ENCODE data around the gene ITGB2.

The ITGB2 gene

GRCh38 chr21:44920694-44921604, at the start of gene ITGB2:
ITGB2 (minus strand) TSS chr21:44920899; CDS start chr21:44910782, 10,117 bp downstream.
- no peak for DNase-seq

- no peak for DNase-seq
Measured at GRCh38 chr21:44969931-44970755, 49.4 kb upstream of the ITGB2 start.

GRCh38 chr21:44969066-44969670, 48.5 kb upstream of the ITGB2 start:
- no peak for DNase-seq

- no peak for DNase-seq
Measured at GRCh38 chr21:44967082-44968047, 46.7 kb upstream of the ITGB2 start.

GRCh38 chr21:44966135-44967081, 45.7 kb upstream of the ITGB2 start:
- no peak for DNase-seq

- DNase-seq = no peak
Measured at GRCh38 chr21:44965251-44966022, 44.7 kb upstream of the ITGB2 start.

GRCh38 chr21:44964381-44964780, 43.7 kb upstream of the ITGB2 start:
- no peak for DNase-seq

DNA sequence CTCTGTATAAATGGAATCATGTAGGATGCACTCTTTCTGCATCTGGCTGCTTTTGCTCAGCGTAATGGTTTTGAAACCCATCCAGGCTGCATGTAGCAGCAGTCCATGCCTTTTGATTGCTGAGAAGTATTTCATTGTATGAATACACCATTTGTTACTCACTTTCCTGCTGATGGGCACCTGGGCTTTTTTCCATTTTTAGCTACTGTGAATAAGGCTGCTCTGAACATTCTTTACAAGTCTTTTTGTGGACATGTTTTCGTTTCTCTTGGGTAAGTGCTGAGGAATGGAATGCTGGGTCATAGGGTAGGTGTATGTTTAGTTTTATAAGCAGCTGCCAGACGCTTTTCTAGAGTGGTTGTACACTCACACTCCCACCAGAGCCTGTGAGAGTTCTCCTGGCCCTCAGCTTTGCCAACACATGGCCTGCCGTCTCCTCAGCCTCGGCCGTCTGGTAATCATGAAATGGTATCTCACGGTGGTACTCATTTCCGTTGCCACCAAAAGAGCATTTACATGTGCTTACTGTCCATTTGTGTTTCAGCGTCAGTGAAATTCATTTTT, 41.8 kb upstream of the ITGB2 start:
- DNase-seq = no peak

DNA sequence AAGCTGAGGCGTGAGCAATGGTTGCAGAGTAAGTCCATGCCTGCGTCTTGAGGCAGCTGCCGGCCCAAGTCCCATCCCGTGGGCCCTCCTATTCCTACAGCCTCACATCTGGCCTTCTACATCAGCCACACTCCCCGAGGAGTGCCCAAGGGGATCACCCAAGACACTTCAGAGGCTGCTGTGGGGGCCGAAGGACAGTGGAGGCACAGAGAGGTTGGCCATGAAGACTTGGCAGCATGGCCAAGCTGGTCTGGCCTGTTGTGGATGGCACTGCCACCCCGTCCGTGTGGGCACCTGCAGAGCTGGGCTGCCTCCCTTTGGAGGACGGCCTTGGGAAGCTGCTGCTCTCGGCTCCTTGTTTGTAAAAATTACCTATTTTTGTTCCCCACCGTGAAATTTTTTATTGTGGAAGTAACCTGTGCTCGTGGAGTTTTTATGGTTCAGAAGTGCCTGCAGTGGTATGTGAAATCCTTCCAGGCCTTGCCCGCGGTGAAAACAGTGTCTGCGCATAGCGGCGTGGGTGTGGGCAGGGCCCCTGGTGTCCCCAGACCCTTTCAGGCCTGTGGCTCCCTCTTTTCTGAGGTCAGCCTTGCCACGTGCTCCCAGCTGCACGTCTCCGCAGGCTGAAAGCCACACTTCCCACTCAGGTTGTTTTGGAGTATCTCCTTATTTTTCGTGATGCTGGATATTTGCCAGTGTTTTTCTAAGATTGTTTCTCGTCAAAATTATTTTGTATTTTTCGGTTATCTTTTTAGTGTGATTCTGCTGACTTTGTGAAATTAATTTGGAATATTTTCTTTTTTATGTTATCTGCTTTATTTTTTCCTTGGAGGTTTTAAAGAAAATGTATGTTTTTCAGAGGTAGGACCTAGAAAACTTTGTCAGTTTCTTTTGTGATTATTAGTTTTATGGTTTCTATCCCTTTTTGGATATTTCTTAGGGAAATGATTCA, 39.7 kb upstream of the ITGB2 start:
- DNase-seq = no peak

DNA sequence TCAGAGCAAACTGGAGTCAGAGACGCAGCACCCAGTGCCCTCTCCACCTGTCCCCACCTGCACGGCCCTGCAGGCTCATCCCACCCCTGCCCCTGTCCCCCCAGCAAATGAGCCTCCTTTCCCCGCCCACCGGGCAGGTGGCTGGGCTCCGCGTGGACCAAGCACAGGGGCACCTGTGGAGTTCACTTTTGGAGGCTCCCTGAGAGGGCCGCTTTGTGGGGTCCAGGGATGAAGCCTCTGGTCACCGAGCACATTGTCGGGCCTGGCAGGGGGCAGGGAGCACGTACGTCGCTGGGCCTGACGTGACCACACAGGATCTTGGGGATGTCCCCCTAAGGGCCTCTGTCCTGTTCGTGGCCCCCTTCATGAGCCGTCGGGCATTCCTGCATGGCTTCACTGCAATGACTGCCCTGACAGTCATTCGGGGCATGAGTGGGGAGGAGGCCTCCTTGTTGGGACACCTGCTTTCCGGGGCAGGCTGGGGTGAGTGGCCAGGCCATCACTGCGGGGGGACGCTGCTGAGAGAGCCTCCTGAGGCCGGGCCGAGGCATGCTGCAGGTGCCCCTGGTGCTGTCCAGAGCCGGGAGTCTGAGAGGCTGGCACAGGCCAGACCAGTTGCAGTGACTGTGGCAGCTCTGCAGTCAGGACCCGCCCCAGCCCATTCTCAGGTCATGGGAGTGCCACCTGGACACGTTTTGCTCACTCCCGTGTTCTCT, 38.8 kb upstream of the ITGB2 start:
- DNase-seq = no peak

DNA sequence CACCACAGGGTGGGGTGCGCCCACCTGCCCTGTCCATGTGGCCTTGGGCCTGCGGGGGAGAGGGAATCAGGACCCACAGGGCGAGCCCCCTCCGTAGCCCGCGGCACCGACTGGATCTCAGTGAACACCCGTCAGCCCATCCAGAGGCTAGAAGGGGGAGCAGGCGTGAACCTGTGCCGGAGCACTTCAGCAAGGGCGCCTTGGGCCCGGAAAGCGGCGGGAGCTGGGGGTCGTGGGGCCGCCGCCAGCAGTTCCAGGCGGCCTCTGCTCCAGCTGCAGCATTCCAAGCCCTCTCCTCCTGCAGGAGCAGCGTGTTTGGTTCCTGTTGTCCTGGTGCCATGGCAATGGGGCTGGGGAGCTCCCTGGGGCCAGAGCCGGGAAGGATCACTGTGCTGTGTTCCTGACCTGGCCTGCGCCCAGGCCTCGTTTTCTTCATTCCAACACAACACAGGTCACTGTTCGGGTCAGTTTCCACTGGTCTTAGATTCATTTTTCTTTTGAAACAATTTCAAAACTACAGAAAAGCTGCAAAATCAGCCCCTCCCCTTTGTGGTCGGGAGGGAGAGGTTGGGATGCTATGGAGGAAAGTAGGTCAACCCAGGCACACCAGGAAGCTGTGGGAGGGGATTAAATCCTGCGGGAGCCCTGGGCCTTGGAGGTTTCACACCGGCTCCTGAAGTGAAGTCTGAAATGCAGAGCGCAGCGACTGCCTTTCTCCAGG, 37.9 kb upstream of the ITGB2 start:
- no peak for DNase-seq

DNA sequence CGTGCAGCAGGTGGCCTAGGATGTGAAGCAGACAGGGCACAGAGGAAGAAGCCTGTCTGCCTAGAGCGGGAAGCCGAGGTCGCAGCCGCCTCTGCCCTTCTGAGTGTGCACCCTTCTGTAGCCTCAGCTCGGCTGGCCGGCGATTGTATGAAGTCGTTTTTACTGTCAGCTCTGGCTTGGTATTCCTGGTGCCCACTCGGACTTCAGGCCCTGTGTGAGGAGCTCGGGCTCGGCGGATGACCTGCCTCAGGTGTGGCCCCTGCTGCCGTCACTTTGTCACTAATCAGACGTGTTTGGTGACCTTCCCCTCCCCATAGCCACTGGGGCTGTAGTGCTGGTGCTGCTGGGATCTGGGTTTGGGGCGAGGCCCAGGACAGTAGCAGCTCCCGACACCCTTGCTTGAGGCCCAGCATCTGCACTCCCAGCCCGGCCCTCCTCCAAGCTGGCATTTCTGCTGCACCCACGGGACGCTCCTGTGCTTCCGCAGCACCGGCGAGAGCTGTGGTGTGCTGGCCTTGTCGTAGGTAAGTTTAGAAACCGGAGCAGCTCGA, 37.3 kb upstream of the ITGB2 start:
- no peak for DNase-seq

- DNase-seq = no peak
Measured at GRCh38 chr21:44957047-44957831, 36.5 kb upstream of the ITGB2 start.

GRCh38 chr21:44956356-44957046, 35.8 kb upstream of the ITGB2 start:
- DNase-seq = no peak

DNA sequence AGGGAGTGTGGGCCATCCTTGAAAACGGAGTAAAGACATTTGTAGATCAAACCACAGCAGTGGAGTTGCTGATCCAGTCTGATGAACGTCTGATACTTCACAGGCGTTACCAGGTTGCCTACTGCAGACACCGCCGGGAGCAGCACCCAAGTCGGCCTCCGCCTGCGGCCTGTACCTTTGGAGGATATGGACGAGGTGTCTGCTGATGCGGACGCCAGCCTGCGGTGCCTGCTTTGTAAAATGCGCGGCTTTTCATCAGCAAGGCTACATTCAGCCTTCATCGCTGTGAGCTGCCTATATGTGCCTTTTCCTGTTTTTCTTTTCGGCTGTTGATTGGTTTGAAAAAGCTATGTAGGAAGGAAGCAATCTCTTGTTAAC, 35.1 kb upstream of the ITGB2 start:
- DNase-seq = no peak

All from NCI-H2107 (cell line).